Measurements from ENCODE around the gene TCAP.

The TCAP gene

DNA sequence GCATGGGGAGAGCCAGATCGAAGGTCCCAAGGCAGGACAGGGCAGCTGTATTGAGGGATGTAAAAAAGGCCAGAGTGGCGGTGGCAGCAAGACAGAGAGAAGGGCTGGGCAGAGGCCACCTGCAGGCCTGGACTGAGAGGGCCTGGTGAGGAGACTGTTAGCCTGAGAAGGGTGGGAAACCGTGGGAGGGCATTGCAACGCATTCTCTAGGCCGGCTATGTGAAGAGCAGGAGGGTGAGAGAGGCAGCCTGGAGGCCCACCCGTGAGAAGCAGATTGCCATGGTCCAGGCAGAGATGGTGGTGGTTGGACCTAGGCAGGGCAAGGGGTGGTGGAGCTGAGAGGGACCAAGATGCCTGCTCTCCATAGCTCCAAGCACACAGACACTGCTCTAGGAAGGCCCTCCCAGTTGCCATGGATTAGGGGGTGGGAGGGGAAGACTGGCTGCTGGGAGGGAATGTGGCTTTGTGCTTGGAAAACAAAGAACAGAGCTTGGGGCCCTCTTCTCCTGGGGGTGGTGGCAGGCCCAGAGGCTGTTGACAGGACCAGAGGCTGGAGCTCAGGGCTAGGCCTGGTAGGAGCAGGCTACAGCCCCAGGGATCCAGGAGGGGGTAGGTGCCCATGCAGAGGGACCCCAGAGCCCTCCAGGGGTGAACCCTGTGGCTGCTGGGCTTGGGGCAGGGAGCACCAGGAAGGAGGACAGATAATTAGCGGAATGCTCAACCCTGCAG, 12.4 kb upstream of the TCAP start:
- no peak for DNase-seq

DNA sequence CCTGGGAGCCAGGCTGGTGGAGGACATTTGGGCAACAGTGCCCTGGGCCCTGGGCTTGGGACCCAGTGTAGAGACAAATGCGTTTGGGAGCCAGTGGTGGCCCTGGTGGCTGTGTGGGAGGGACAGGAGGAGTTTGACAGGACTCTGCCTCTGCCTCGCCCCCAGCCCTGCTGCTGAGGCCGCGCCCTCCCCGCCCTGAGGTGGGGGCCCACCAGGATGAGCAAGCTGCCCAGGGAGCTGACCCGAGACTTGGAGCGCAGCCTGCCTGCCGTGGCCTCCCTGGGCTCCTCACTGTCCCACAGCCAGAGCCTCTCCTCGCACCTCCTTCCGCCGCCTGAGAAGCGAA, 11.9 kb upstream of the TCAP start:
- DNase-seq: no peak

- DNase-seq: peak; percentile 47
Measured at GRCh38 chr17:39653662-39654331, 11.4 kb upstream of the TCAP start.

DNA sequence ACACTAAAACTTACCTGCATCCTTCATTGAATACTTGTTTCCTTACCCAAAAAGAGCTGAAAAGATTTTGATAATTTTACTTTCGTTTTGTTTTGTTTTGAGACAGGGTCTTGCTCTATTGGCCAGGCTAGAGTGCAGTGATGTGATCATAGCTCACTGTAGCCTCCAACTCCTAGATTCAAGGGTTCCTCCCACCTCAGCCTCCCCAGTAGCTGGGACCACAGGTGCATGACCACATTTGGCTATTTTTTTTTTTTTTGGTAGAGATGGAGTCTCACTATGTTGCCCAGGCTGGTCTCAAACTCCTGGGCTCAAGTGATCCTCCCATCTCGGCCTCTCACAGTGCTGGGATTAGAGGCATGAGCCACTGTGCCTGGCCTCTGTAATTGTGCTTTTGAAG, 10.0 kb upstream of the TCAP start:
- no peak for DNase-seq

- DNase-seq: no peak
Measured at GRCh38 chr17:39658346-39658745, 6.8 kb upstream of the TCAP start.

DNA sequence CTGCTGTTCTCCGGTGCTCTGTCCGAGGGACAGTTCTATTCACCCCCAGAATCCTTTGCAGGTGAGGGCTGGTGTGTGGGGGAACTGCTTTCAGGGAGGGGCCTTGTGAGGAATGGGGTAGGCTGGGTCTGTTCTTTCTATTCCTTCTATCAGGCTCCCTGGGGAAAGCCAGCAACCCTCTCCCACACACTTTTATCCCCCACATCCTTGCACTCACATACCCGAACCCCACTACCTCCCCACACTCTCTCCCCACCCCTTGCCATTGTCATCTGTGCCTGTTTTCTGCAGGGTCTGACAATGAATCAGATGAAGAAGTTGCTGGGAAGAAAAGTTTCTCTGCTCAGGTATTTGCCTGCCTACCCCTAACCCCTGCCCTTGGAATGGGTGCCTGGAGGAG, 6.4 kb upstream of the TCAP start:
- DNase-seq: no peak

- no peak for DNase-seq
Measured at GRCh38 chr17:39659279-39660010, 5.7 kb upstream of the TCAP start.

- DNase-seq: no peak
Measured at GRCh38 chr17:39660011-39660360, 5.2 kb upstream of the TCAP start.

DNA sequence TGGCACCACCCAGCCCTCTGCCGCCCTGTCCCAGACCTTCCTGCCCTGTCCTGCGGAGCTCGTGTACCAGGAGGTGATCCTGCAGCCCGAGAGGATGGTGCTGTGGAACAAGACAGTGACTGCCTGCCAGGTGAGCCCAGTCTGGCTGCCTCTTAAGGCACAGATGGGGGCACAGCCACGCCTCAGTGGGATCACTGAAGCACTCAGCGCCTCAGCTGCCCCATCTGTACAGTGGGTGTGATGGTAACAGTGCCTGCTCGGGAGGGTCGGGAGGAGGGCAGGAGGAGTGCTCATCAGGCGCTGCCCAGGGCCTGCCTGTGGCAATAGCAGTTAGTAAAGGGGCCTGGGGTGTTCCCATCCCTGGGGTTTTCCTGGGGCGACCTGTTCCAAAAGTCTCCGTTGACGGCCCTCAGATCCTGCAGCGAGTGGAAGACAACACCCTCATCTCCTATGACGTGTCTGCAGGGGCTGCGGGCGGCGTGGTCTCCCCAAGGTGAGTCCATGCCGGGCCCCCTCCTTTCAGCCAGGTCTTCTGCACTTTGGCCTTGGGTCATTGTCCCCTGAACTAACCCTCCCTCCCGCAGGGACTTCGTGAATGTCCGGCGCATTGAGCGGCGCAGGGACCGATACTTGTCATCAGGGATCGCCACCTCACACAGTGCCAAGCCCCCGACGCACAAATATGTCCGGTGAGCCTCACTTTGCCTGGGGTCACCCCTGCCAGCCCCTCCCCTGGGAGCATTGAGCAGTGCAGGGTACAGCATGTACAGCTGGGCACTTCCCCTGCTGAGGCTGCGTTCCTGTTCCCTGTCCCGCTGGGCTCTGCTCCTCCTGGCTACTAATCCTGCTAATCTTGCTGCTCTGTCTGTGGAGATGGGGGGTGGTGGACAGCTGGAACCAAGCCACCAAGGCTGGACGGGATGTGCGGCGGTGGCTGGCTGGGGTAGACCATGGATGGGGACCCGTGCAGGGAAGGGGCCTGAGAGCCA, 4.5 kb upstream of the TCAP start:
- DNase-seq: no peak

- no peak for DNase-seq
Measured at GRCh38 chr17:39661744-39662541, 3.2 kb upstream of the TCAP start.

DNA sequence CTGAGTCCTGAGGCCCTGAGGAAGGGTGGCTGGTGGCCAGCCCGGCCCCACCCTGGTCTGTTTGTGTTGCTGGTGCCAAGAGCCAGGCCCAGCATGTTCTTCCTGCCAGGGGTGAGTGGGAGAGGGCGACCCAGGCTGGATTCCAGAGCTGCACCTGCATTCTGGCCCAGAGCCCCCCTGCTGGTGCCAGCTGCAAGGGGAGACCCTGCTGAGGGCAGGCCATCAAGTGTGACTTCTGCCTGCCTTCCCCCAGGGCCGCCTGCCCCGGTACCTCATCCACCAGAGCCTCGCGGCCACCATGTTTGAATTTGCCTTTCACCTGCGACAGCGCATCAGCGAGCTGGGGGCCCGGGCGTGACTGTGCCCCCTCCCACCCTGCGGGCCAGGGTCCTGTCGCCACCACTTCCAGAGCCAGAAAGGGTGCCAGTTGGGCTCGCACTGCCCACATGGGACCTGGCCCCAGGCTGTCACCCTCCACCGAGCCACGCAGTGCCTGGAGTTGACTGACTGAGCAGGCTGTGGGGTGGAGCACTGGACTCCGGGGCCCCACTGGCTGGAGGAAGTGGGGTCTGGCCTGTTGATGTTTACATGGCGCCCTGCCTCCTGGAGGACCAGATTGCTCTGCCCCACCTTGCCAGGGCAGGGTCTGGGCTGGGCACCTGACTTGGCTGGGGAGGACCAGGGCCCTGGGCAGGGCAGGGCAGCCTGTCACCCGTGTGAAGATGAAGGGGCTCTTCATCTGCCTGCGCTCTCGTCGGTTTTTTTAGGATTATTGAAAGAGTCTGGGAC, 2.4 kb upstream of the TCAP start:
- no peak for DNase-seq

- DNase-seq: no peak
Measured at GRCh38 chr17:39663340-39663687, 1.8 kb upstream of the TCAP start.

- DNase-seq: no peak
Measured at GRCh38 chr17:39663688-39664580, 1.2 kb upstream of the TCAP start.

DNA sequence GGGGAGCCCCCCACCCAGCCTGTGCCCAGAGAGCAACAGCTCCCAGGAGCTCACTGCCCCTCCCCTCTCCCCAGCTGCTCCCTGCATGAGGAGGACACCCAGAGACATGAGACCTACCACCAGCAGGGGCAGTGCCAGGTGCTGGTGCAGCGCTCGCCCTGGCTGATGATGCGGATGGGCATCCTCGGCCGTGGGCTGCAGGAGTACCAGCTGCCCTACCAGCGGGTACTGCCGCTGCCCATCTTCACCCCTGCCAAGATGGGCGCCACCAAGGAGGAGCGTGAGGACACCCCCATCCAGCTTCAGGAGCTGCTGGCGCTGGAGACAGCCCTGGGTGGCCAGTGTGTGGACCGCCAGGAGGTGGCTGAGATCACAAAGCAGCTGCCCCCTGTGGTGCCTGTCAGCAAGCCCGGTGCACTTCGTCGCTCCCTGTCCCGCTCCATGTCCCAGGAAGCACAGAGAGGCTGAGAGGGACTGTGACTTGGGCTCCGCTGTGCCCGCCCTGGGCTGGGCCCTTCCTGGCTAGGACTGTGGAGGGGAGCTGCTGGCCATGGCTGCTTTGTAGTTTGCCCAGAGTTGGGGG, 584 bp downstream of the TCAP start:
- DNase-seq: no peak

DNA sequence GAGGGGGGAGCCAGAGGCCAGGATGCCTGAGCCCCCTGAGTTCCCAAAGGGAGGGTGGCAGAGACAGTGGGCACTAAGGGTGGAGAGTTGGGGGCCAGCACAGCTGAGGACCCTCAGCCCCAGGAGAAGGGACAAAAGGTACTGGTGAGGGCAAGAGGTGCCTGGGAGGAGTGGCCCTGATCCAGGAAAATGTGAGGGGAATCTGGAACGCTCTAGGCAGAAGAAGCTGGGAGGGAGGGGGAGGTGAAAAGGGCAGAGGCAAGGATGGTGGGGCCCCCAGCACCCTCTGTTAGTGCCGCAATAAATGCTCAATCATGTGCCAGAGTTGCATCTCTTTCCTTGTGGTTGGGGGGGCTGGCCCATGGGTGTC, 1.1 kb downstream of the TCAP start:
- DNase-seq: no peak

GRCh38 chr17:39666601-39667261, 1.6 kb downstream of the TCAP start:
- no peak for DNase-seq

GRCh38 chr17:39667262-39667944, 2.3 kb downstream of the TCAP start:
- no peak for DNase-seq

Data from EL (cell line).